Measurements from ENCODE around the gene RACK1.

DNA sequence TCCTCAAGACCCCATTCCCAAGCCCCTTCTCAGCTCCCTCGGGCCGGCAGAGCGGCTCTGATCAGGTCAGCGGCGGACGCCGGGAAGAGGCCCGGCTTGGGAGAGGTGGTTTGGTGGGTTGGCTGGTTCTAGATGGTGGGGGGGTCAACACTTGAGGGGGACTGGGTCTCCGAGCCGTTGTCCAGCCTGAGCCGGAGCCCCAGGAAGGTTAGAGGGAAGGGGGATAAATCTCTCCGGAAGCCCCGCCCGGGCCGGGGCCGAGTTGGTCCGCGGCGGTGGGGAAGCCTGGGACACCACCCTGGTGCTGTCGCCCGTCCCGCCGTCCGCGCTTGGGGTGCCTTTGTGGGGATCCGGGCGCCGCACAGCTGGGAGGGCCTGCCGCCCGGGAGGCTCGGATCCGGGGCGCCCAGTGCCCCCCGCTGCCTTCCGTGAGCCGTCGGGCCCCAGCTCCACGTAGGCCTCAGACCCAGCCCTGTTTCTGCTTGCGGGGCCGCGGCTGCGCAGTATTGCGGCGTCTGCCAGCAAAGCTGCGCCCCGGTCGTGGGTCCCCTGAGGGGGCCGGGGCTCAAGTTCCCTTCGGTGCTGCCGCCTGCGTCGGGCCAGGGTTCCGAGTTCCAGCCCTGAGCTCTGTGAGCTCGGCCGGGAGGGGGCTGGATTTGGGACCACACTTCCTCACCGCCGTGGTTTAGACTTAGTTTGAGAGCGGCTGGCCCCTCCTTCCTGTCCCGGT is 17.8 kb upstream of the RACK1 start:
- TF ChIP-seq CTCF (conservative IDR thresholded peaks at IDR 0.05; ENCODE audit: low read depth in 2 of 2) (no peak), ZNF462 (CRISPR knock-in tag; IDR thresholded peaks at IDR 0.05) (no peak), POLR2AphosphoS5 (IDR thresholded peaks at IDR 0.05; ENCODE audit: low read depth) (peak; percentile 60), REST (IDR thresholded peaks at IDR 0.05; ENCODE audit: unreplicated experiment) (no peak), EZH2phosphoT487 (IDR thresholded peaks at IDR 0.05; ENCODE audit: unreplicated experiment) (no peak), CREB1 (CRISPR knock-in tag; IDR thresholded peaks at IDR 0.05; ENCODE audit: low read depth) (no peak)

Data from GM23338 (cell line).